Measurements from ENCODE around the gene CHMP3. TPM values are rescaled to one million over a fixed set of nuclear protein-coding genes. Genes with fewer than 3 reads are reported as not detected.
"Not testable (repeated sequence)": the region's sequence is repeated elsewhere in the genome, so short reads cannot be mapped to it uniquely, and the experiment has no call there.

The CHMP3 gene
- total and polyA plus RNA-seq, 4 donors = 92.7 to 202 (median 146) TPM

DNA sequence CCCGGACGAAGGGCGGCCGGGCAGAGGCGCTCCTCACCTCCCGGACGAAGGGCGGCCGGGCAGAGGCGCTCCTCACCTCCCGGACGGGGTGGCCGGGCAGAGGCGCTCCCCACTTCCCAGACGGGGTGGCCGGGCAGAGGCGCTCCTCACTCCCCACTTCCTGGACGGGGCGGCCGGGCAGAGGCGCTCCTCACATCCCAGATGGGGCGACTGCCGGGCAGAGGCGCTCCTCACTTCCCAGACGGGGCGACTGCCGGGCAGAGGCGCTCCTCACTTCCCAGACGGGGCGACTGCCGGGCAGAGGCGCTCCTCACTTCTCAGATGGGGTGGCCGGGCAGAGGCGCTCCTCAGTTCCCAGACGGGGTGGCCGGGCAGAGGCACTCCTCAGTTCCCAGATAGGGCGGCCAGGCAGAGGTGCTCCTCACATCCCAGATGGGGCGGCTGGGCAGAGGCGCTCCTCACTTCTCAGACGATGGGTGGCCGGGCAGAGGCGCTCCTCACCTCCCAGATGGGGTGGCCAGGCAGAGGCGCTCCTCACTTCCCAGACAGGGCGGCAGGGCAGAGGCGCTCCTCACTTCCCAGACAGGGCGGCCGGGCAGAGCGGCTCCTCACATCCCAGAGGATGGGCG lies 17.8 kb downstream of the CHMP3 start:
- intact Hi-C loops (cut with DNase I); H3K9me3 ChIP-seq (ENCODE audit: control insufficient read depth, low read length); DNase-seq; H3K36me3 ChIP-seq (ENCODE audit: control insufficient read depth in 1 of 2, insufficient read depth in 2 of 2, low read length in 1 of 2); H3K27me3 ChIP-seq (ENCODE audit: control insufficient read depth in 1 of 2, insufficient read depth in 2 of 2, low read length in 1 of 2); ATAC-seq (ENCODE audit: low FRiP score); H3K4me3 ChIP-seq (ENCODE audit: low read length in 2 of 2); H3K27ac ChIP-seq (ENCODE audit: low read depth in 1 of 2, low read length in 2 of 2); H3K4me1 ChIP-seq (ENCODE audit: control insufficient read depth in 1 of 2, insufficient read depth in 2 of 2, low read length in 2 of 2): not testable (repeated sequence)
- WGBS, 2 donors = 96 to 97% methylated on average over 39 to 47 of the region's 49 CpGs

DNA sequence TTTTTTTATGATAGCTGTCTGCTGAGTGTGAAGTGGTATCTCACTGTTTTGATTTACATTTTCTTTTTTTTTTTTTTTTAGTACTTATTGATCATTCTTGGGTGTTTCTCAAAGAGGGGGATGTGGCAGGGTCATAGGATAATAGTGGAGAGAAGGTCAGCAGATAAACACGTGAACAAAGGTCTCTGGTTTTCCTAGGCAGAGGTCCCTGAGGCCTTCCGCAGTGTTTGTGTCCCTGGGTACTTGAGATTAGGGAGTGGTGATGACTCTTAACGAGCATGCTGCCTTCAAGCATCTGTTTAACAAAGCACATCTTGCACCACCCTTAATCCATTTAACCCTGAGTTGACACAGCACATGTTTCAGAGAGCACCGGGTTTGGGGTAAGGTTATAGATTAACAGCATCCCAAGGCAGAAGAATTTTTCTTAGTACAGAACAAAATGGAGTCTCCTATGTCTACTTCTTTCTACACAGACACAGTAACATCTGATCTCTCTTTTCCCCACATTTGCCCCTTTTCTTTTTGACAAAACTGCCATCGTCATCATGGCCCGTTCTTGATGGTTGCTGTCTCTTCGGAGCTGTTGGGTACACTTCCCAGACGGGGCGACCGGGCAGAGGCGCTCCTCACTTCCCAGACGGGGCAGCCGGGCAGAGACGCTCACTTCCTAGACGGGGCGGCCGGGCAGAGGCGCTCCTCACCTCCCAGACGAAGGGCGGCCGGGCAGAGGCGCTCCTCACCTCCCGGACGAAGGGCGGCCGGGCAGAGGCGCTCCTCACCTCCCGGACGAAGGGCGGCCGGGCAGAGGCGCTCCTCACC lies 18.8 kb downstream of the CHMP3 start:
- H3K4me1 ChIP-seq (ENCODE audit: control insufficient read depth in 1 of 2, insufficient read depth in 2 of 2, low read length in 2 of 2); ATAC-seq (ENCODE audit: low FRiP score); H3K4me3 ChIP-seq (ENCODE audit: low read length in 2 of 2); DNase-seq; intact Hi-C loops (cut with DNase I); H3K27ac ChIP-seq (ENCODE audit: low read depth in 1 of 2, low read length in 2 of 2); H3K9me3 ChIP-seq (ENCODE audit: control insufficient read depth, low read length); H3K36me3 ChIP-seq (ENCODE audit: control insufficient read depth in 1 of 2, insufficient read depth in 2 of 2, low read length in 1 of 2); H3K27me3 ChIP-seq (ENCODE audit: control insufficient read depth in 1 of 2, insufficient read depth in 2 of 2, low read length in 1 of 2): not testable (repeated sequence)
- WGBS, 2 donors = 99% methylated on average over 18 to 24 of the region's 32 CpGs

DNA sequence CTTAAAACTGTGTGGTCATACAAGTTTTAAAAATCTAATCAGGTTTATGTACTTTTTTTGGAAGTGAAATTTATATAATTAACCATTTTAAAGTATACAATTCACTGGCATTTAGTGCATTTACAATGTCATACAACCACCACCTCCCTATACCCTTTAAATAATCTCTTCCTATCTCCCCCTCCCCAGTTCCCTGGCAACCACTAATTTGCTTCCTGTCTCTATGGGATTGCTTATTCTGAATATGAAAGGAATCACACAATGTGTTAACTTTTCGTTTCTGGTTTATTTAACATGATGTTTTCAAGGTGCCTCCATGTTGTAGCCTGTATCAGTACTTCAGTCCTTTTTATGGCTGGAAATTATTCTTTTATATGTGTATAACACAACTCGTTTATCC lies 19.4 kb downstream of the CHMP3 start:
- H3K4me3 ChIP-seq (ENCODE audit: low read length in 2 of 2) = no peak overlapping the region
- ATAC-seq (ENCODE audit: low FRiP score) (no peak), DNase-seq (no peak)
- H3K9me3 ChIP-seq (ENCODE audit: control insufficient read depth, low read length) = no peaks in the 10 kb centered on the region
- 82 to 92% methylated on average over 2 of the region's 2 CpGs for WGBS, 2 donors
- H3K27me3 ChIP-seq (ENCODE audit: control insufficient read depth in 1 of 2, insufficient read depth in 2 of 2, low read length in 1 of 2) = no peaks in the 10 kb centered on the region
- intact Hi-C loops (cut with DNase I) = no loop called here
- H3K36me3 ChIP-seq (ENCODE audit: control insufficient read depth in 1 of 2, insufficient read depth in 2 of 2, low read length in 1 of 2) = no peaks in the 10 kb centered on the region
- H3K4me1 ChIP-seq (ENCODE audit: control insufficient read depth in 1 of 2, insufficient read depth in 2 of 2, low read length in 2 of 2) = no peaks in the 10 kb centered on the region
- H3K27ac ChIP-seq (ENCODE audit: low read depth in 1 of 2, low read length in 2 of 2) = no peak overlapping the region

DNA sequence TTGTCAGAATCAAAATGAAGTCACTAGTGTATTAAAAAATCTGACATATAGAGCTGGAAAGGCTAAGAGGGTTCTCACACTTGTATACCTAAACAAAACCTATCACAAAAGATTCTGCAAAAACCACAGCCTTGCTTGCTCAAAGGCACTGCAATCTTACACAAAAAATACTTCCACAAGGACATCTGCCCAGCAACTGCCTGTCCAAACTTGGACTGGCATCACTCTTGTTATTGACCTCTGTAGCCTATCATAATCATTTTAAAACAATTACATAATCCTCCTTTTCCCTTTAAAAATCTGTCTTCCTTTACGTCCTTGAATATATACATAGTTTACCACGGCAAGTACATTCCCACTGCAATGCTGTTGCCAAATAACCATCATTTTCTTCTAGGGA lies 19.9 kb downstream of the CHMP3 start:
- Histone ChIP-seq H3K27me3 (ENCODE audit: control insufficient read depth in 1 of 2, insufficient read depth in 2 of 2, low read length in 1 of 2) (no peaks in the 10 kb centered on the region), H3K4me1 (ENCODE audit: control insufficient read depth in 1 of 2, insufficient read depth in 2 of 2, low read length in 2 of 2) (no peaks in the 10 kb centered on the region), H3K27ac (ENCODE audit: low read depth in 1 of 2, low read length in 2 of 2) (no peak overlapping the region), H3K36me3 (ENCODE audit: control insufficient read depth in 1 of 2, insufficient read depth in 2 of 2, low read length in 1 of 2) (no peaks in the 10 kb centered on the region), H3K9me3 (ENCODE audit: control insufficient read depth, low read length) (no peaks in the 10 kb centered on the region), H3K4me3 (ENCODE audit: low read length in 2 of 2) (no peak overlapping the region)
- intact Hi-C loops (cut with DNase I) = no loop called here
- no peak for ATAC-seq (ENCODE audit: low FRiP score)
- DNase-seq = no peak
- 59 to 69% methylated on average over 2 of the region's 2 CpGs for WGBS, 2 donors

DNA sequence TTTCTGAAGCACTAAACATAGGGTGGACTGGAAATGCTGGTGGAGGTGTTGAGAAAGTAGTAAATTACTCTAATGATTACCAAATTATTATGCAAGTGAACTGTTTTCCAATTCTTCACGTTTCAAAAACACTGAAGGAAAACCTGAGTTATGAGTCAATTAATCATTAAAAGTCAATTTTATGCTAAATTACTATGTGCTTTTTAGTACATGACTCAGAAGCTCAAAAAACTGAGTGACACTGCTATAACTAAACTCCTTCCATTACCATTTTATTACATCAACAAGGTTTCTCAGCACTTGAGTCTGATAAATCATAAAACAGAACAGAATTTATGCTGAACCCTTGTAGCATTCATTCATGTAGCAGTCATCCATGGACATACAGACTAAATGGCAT lies 20.4 kb downstream of the CHMP3 start:
- H3K4me1 ChIP-seq (ENCODE audit: control insufficient read depth in 1 of 2, insufficient read depth in 2 of 2, low read length in 2 of 2) = no peaks in the 10 kb centered on the region
- no peak overlapping the region for H3K4me3 ChIP-seq (ENCODE audit: low read length in 2 of 2)
- no peaks in the 10 kb centered on the region for H3K27me3 ChIP-seq (ENCODE audit: control insufficient read depth in 1 of 2, insufficient read depth in 2 of 2, low read length in 1 of 2)
- DNase-seq (no peak), ATAC-seq (ENCODE audit: low FRiP score) (no peak)
- no peak overlapping the region for H3K27ac ChIP-seq (ENCODE audit: low read depth in 1 of 2, low read length in 2 of 2)
- no peaks in the 10 kb centered on the region for H3K36me3 ChIP-seq (ENCODE audit: control insufficient read depth in 1 of 2, insufficient read depth in 2 of 2, low read length in 1 of 2)
- H3K9me3 ChIP-seq (ENCODE audit: control insufficient read depth, low read length) = no peaks in the 10 kb centered on the region
- WGBS, 2 donors = 40 to 50% methylated on average over 1 of the region's 1 CpG
- intact Hi-C loops (cut with DNase I) = no loop called here

DNA sequence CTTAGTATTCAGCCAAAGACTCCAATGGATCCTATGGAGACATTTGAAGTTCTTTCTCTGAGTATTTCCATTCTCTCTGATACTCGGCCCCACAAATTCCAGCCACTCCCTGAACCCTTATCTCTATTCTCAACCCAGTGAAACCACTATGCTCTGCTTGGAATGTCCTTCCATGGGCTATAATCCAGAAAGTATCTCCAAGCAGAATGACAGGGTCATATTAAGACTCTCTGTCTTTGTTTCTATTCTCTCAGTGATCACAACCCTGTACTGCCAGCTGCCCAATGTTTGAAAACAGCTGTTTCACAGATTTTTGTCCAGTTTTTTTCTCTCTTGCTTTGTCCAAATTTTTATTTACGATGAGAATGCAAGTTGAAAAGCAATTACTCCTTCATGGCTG lies 21.9 kb downstream of the CHMP3 start:
- Histone ChIP-seq H3K27me3 (ENCODE audit: control insufficient read depth in 1 of 2, insufficient read depth in 2 of 2, low read length in 1 of 2) (no peaks in the 10 kb centered on the region), H3K36me3 (ENCODE audit: control insufficient read depth in 1 of 2, insufficient read depth in 2 of 2, low read length in 1 of 2) (no peaks in the 10 kb centered on the region), H3K4me3 (ENCODE audit: low read length in 2 of 2) (no peak overlapping the region), H3K27ac (ENCODE audit: low read depth in 1 of 2, low read length in 2 of 2) (no peak overlapping the region), H3K9me3 (ENCODE audit: control insufficient read depth, low read length) (no peaks in the 10 kb centered on the region), H3K4me1 (ENCODE audit: control insufficient read depth in 1 of 2, insufficient read depth in 2 of 2, low read length in 2 of 2) (no peaks in the 10 kb centered on the region)
- 62 to 68% methylated on average over 2 of the region's 2 CpGs for WGBS, 2 donors
- intact Hi-C loops (cut with DNase I) = no loop called here
- no peak for DNase-seq
- no peak for ATAC-seq (ENCODE audit: low FRiP score)

DNA sequence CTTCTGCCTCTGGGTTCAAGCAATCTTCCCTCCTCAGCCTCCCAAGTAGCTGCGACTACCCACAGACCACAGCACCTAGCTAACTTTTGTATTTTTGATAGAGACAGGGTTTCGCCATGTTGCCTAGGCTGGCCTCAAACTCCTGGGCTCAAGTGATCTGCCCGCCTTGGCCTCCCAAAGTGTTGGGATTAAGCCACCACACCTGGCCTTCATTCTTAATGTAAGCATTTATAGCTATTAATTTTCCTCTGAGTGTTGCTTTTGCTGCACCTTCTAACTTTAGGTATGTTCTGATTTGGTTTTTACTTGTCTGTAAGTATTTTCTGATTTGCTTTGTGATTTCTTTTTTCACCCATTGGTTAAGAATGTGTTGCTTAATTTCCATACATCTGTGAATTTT lies 29.7 kb downstream of the CHMP3 start:
- H3K27ac ChIP-seq (ENCODE audit: low read depth in 1 of 2, low read length in 2 of 2) = no peak overlapping the region
- H3K36me3 ChIP-seq (ENCODE audit: control insufficient read depth in 1 of 2, insufficient read depth in 2 of 2, low read length in 1 of 2) = peaks cover 0 to 4% of the 10 kb centered on the region in 2 donors
- no peaks in the 10 kb centered on the region for H3K9me3 ChIP-seq (ENCODE audit: control insufficient read depth, low read length)
- ATAC-seq (ENCODE audit: low FRiP score) (no peak), DNase-seq (no peak)
- no peaks in the 10 kb centered on the region for H3K27me3 ChIP-seq (ENCODE audit: control insufficient read depth in 1 of 2, insufficient read depth in 2 of 2, low read length in 1 of 2)
- H3K4me1 ChIP-seq (ENCODE audit: control insufficient read depth in 1 of 2, insufficient read depth in 2 of 2, low read length in 2 of 2) = no peaks in the 10 kb centered on the region
- intact Hi-C loops (cut with DNase I) = no loop called here
- 98 to 100% methylated on average over 3 of the region's 3 CpGs for WGBS, 2 donors
- no peak overlapping the region for H3K4me3 ChIP-seq (ENCODE audit: low read length in 2 of 2)

DNA sequence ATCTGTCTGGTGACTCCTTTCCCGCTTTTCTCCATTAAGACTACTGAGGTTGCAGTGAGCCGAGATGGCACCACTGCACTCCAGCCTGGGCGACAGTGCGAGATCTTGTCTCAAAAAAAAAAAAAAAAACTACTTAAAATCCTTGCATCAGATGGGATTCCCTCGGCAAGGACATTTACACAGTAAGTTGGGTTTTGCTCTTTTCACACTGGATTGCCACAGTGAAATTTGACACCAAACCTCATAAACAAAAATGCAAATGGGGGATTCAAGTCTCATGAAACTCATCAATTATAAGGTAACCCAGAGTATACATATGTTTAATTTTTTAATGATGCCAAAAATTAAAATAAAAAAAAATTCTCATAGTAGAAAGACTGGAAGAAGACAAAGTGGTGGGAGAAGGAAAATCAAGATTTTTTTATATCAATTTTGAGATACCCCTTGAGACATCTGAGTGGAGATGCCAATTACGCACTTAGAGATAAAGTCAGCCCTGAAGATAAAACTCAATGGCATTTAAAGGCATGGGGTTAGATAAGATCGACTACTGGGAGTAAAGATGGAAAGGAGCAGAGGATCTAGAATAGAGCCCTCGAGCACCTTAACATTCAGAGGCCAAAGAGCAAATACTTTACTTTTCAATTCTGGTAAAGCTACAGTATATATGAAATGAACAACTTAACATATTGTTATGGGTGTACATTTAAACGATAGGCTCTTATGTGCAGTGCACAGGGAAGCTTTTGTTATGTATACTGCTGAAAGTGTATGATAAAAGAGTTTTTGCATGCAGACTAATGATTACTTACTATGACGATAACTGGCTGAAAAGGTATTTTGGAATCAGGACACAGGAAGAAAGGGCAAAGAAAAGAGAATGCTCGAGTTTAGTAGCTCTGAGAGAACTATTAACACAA lies 37.6 kb downstream of the CHMP3 start:
- Histone ChIP-seq H3K27me3 (ENCODE audit: control insufficient read depth in 1 of 2, insufficient read depth in 2 of 2, low read length in 1 of 2) (no peaks in the 10 kb centered on the region), H3K4me1 (ENCODE audit: control insufficient read depth in 1 of 2, insufficient read depth in 2 of 2, low read length in 2 of 2) (no peaks in the 10 kb centered on the region), H3K36me3 (ENCODE audit: control insufficient read depth in 1 of 2, insufficient read depth in 2 of 2, low read length in 1 of 2) (peaks cover 0 to 9% of the 10 kb centered on the region in 2 donors), H3K27ac (ENCODE audit: low read depth in 1 of 2, low read length in 2 of 2) (no peak overlapping the region), H3K9me3 (ENCODE audit: control insufficient read depth, low read length) (no peaks in the 10 kb centered on the region), H3K4me3 (ENCODE audit: low read length in 2 of 2) (no peak overlapping the region)
- 93% methylated on average over 11 of the region's 11 CpGs for WGBS, 2 donors
- ATAC-seq (ENCODE audit: low FRiP score) (no peak), DNase-seq (no peak)
- intact Hi-C loops (cut with DNase I) = no loop called here

Data from aorta (tissue), 5 donors.